SH-SY5Y (cell line): Measurements from ENCODE around the gene RGS9.

Experiments
- GATA2 ChIP-seq: IDR thresholded peaks from 2 replicates; pipeline ENCODE4 v1.6.1; 2011; ENCODE audit warnings: mild to moderate bottlenecking, low read depth, low read length
- GATA3 ChIP-seq: IDR thresholded peaks from 2 replicates; pipeline ENCODE4 v1.6.1; 2011; ENCODE audit warnings: low read depth, mild to moderate bottlenecking, low read length, moderate library complexity

Gene RGS9

GRCh38 chr17:65131946-65132345, 5.2 kb upstream of the RGS9 start:
- TF ChIP-seq GATA2, result no peak
- TF ChIP-seq GATA3, result no peak

- no peak for TF ChIP-seq GATA3
- TF ChIP-seq GATA2, result no peak
Observed at GRCh38 chr17:65134035-65134434, 3.1 kb upstream of the RGS9 start.

GRCh38 chr17:65139101-65139764, 2.1 kb downstream of the RGS9 start:
- no peak for TF ChIP-seq GATA3

- TF ChIP-seq GATA2 (no peak), GATA3 (no peak)
Observed at GRCh38 chr17:65142247-65142646, 5.1 kb downstream of the RGS9 start.

- TF ChIP-seq GATA3 (no peak), GATA2 (no peak)
Observed at GRCh38 chr17:65143889-65144604, 6.9 kb downstream of the RGS9 start.

- TF ChIP-seq GATA2 (no peak), GATA3 (no peak)
Observed at GRCh38 chr17:65145743-65146142, 8.6 kb downstream of the RGS9 start.

GRCh38 chr17:65147955-65148354, 10.8 kb downstream of the RGS9 start:
- no peak for TF ChIP-seq GATA2
- no peak for TF ChIP-seq GATA3

- TF ChIP-seq GATA3, result no peak
- TF ChIP-seq GATA2, result no peak
Observed at GRCh38 chr17:65154770-65155589, 17.8 kb downstream of the RGS9 start.

GRCh38 chr17:65155622-65156021, 18.5 kb downstream of the RGS9 start:
- TF ChIP-seq GATA3, result no peak
- TF ChIP-seq GATA2, result no peak

- TF ChIP-seq GATA2, result no peak
- TF ChIP-seq GATA3, result no peak
Observed at GRCh38 chr17:65156185-65156834, 19.1 kb downstream of the RGS9 start.

- no peak for TF ChIP-seq GATA3
- TF ChIP-seq GATA2, result no peak
Observed at GRCh38 chr17:65156835-65157565, 19.8 kb downstream of the RGS9 start.

GRCh38 chr17:65158041-65158440, 20.9 kb downstream of the RGS9 start:
- TF ChIP-seq GATA2 (no peak), GATA3 (no peak)

GRCh38 chr17:65158622-65159021, 21.5 kb downstream of the RGS9 start:
- peak; percentile 93 for TF ChIP-seq GATA3
- TF ChIP-seq GATA2, result peak; percentile 98

- TF ChIP-seq GATA3, result no peak
- no peak for TF ChIP-seq GATA2
Observed at GRCh38 chr17:65160516-65160915, 23.3 kb downstream of the RGS9 start.
